Measurements from ENCODE around the gene PCDH9. TPM values are rescaled to one million over a fixed set of nuclear protein-coding genes. Genes with fewer than 3 reads are reported as not detected.

The PCDH9 gene
- total RNA-seq, 4 donors from 2014 or later = 0.64 to 1.1 (median 0.82) TPM

- 88% methylated on average over 2 of the region's 2 CpGs for WGBS
- no peaks in the 10 kb centered on the region for H3K27me3 ChIP-seq
- no peak for DNase-seq (ENCODE audit: low spot score in 2 of 2)
- no peak for TF ChIP-seq POLR2AphosphoS5 (IDR thresholded peaks at IDR 0.05)
- TF ChIP-seq POLR2A (IDR thresholded peaks at IDR 0.05) = no peak
- no peak for TF ChIP-seq CTCF (IDR thresholded peaks at IDR 0.05)
- H3K4me1 ChIP-seq = no peaks in the 10 kb centered on the region
- no peak overlapping the region for H3K27ac ChIP-seq
- no peak overlapping the region for H3K4me3 ChIP-seq
- no peaks in the 10 kb centered on the region for H3K9me3 ChIP-seq
- no peaks in the 10 kb centered on the region for H3K36me3 ChIP-seq
Observed at GRCh38 chr13:67080351-67080750, 149.8 kb downstream of the PCDH9 start.

- Histone ChIP-seq H3K36me3 (no peaks in the 10 kb centered on the region), H3K27me3 (no peaks in the 10 kb centered on the region), H3K4me3 (no peak overlapping the region), H3K4me1 (no peaks in the 10 kb centered on the region), H3K27ac (no peak overlapping the region), H3K9me3 (no peaks in the 10 kb centered on the region)
- TF ChIP-seq POLR2A (IDR thresholded peaks at IDR 0.05) = no peak
- TF ChIP-seq POLR2AphosphoS5 (IDR thresholded peaks at IDR 0.05) = no peak
- no peak for TF ChIP-seq EP300 (IDR thresholded peaks at IDR 0.05)
- no peak for TF ChIP-seq CTCF (IDR thresholded peaks at IDR 0.05)
- no peak for DNase-seq (ENCODE audit: low spot score in 2 of 2)
- WGBS = 89% methylated on average over 5 of the region's 5 CpGs
Observed at GRCh38 chr13:67078062-67078461, 152.1 kb downstream of the PCDH9 start.

- no peaks in the 10 kb centered on the region for H3K36me3 ChIP-seq
- H3K4me1 ChIP-seq = no peaks in the 10 kb centered on the region
- H3K9me3 ChIP-seq = no peaks in the 10 kb centered on the region
- no peak overlapping the region for H3K4me3 ChIP-seq
- H3K27ac ChIP-seq = no peak overlapping the region
- DNase-seq (ENCODE audit: low spot score in 2 of 2) = no peak
- no peak for TF ChIP-seq POLR2A (IDR thresholded peaks at IDR 0.05)
- TF ChIP-seq EP300 (IDR thresholded peaks at IDR 0.05) = no peak
- H3K27me3 ChIP-seq = no peaks in the 10 kb centered on the region
Observed at GRCh38 chr13:67077132-67077531, 153.0 kb downstream of the PCDH9 start.

- no peak overlapping the region for H3K4me3 ChIP-seq
- H3K27ac ChIP-seq = no peak overlapping the region
- 74% methylated on average over 3 of the region's 3 CpGs for WGBS
- H3K27me3 ChIP-seq = no peaks in the 10 kb centered on the region
- TF ChIP-seq CTCF (IDR thresholded peaks at IDR 0.05) = no peak
- no peak for TF ChIP-seq POLR2A (IDR thresholded peaks at IDR 0.05)
- TF ChIP-seq EP300 (IDR thresholded peaks at IDR 0.05) = no peak
- TF ChIP-seq POLR2AphosphoS5 (IDR thresholded peaks at IDR 0.05) = no peak
- DNase-seq (ENCODE audit: low spot score in 2 of 2) = no peak
- no peaks in the 10 kb centered on the region for H3K9me3 ChIP-seq
- H3K4me1 ChIP-seq = no peaks in the 10 kb centered on the region
- H3K36me3 ChIP-seq = no peaks in the 10 kb centered on the region
Observed at GRCh38 chr13:67076378-67076777, 153.8 kb downstream of the PCDH9 start.

GRCh38 chr13:67075239-67075638 is 154.9 kb downstream of the PCDH9 start:
- Histone ChIP-seq H3K27ac (no peak overlapping the region), H3K4me3 (no peak overlapping the region), H3K4me1 (no peaks in the 10 kb centered on the region), H3K36me3 (no peaks in the 10 kb centered on the region), H3K27me3 (no peaks in the 10 kb centered on the region), H3K9me3 (no peaks in the 10 kb centered on the region)
- no peak for TF ChIP-seq POLR2A (IDR thresholded peaks at IDR 0.05)
- no peak for TF ChIP-seq EP300 (IDR thresholded peaks at IDR 0.05)
- no peak for TF ChIP-seq POLR2AphosphoS5 (IDR thresholded peaks at IDR 0.05)
- WGBS = 44% methylated on average over 1 of the region's 1 CpG
- no peak for DNase-seq (ENCODE audit: low spot score in 2 of 2)

- Histone ChIP-seq H3K9me3 (no peaks in the 10 kb centered on the region), H3K4me3 (no peak overlapping the region), H3K4me1 (no peaks in the 10 kb centered on the region), H3K27me3 (no peaks in the 10 kb centered on the region), H3K27ac (no peak overlapping the region), H3K36me3 (no peaks in the 10 kb centered on the region)
- TF ChIP-seq EP300 (IDR thresholded peaks at IDR 0.05) (no peak), POLR2AphosphoS5 (IDR thresholded peaks at IDR 0.05) (no peak), POLR2A (IDR thresholded peaks at IDR 0.05) (no peak), CTCF (IDR thresholded peaks at IDR 0.05) (no peak)
- 83% methylated on average over 3 of the region's 3 CpGs for WGBS
- no peak for DNase-seq (ENCODE audit: low spot score in 2 of 2)
Observed at GRCh38 chr13:67071918-67072598, 158.1 kb downstream of the PCDH9 start.

Data from suprapubic skin (tissue), 4 donors.